TTC549 (cell line): ENCODE data around the gene TNRC6C.
A peak's percentile ranks its signal among the peaks of the same experiment; 100 is the strongest.
"Not testable (repeated sequence)": the region's sequence is repeated elsewhere in the genome, so short reads cannot be mapped to it uniquely, and the experiment has no call there.

Experiments
- FAIRE-seq: peaks from 2 replicates; lab custom pipeline; 2012; peaks lifted over from hg19 to GRCh38; lab: Jason Lieb, UNC

The TNRC6C gene

GRCh38 chr17:78045316-78045715 lies 86.8 kb downstream of the TNRC6C start:
- FAIRE-seq, result no peak

GRCh38 chr17:78046923-78047322 lies 88.4 kb downstream of the TNRC6C start:
- FAIRE-seq, result no peak

GRCh38 chr17:78048346-78049292 lies 90.1 kb downstream of the TNRC6C start:
- no peak for FAIRE-seq

GRCh38 chr17:78049609-78050008 lies 91.1 kb downstream of the TNRC6C start:
- no peak for FAIRE-seq

GRCh38 chr17:78051186-78051972 lies 92.9 kb downstream of the TNRC6C start:
- no peak for FAIRE-seq

- no peak for FAIRE-seq
These were observed 95.4 kb downstream of the TNRC6C start for GRCh38 chr17:78053777-78054468.

- FAIRE-seq, result no peak
These were observed 98.7 kb downstream of the TNRC6C start for GRCh38 chr17:78057113-78057740.

GRCh38 chr17:78058001-78058400 lies 99.5 kb downstream of the TNRC6C start:
- no peak for FAIRE-seq

- FAIRE-seq, result no peak
These were observed 100.1 kb downstream of the TNRC6C start for GRCh38 chr17:78058581-78058980.

GRCh38 chr17:78062596-78062995 lies 104.1 kb downstream of the TNRC6C start:
- no peak for FAIRE-seq

- peak; percentile 22 for FAIRE-seq
These were observed 105.0 kb downstream of the TNRC6C start for GRCh38 chr17:78063489-78063888.

- no peak for FAIRE-seq
These were observed 106.2 kb downstream of the TNRC6C start for GRCh38 chr17:78064708-78065107.

GRCh38 chr17:78066976-78067375 lies 108.5 kb downstream of the TNRC6C start:
- not testable (repeated sequence) for FAIRE-seq

- no peak for FAIRE-seq
These were observed 111.2 kb downstream of the TNRC6C start for GRCh38 chr17:78069695-78070094.

GRCh38 chr17:78072961-78073360 lies 114.5 kb downstream of the TNRC6C start:
- FAIRE-seq, result no peak

- no peak for FAIRE-seq
These were observed 116.5 kb downstream of the TNRC6C start for GRCh38 chr17:78075011-78075410.

- no peak for FAIRE-seq
These were observed 117.0 kb downstream of the TNRC6C start for GRCh38 chr17:78075545-78075944.

GRCh38 chr17:78079253-78079652 lies 120.8 kb downstream of the TNRC6C start:
- no peak for FAIRE-seq

GRCh38 chr17:78081551-78081950 lies 123.0 kb downstream of the TNRC6C start:
- FAIRE-seq, result no peak

- not testable (repeated sequence) for FAIRE-seq
These were observed 123.9 kb downstream of the TNRC6C start for GRCh38 chr17:78082355-78082872.

GRCh38 chr17:78082988-78083387 lies 124.5 kb downstream of the TNRC6C start:
- FAIRE-seq, result no peak

GRCh38 chr17:78086740-78087139 lies 128.2 kb downstream of the TNRC6C start:
- FAIRE-seq, result no peak
